AG09319 (cell line): ENCODE data around the gene CCDC12.
A peak's percentile ranks its signal among the peaks of the same experiment; 100 is the strongest.

ENCODE experiments used
- DNase-seq: peaks from one replicate; pipeline ENCODE4 v3.0.0-alpha.2; 2010; ENCODE audit warnings: low read depth; ENCODE audit errors: extremely low read depth
- TF ChIP-seq, protein P1 (sequence below): IDR thresholded peaks from 2 replicates; pipeline ENCODE4 v1.5.1; 2011; ENCODE audit warnings: low read depth, mild to moderate bottlenecking, inconsistent platforms, low read length, moderate library complexity

Gene CCDC12

DNA sequence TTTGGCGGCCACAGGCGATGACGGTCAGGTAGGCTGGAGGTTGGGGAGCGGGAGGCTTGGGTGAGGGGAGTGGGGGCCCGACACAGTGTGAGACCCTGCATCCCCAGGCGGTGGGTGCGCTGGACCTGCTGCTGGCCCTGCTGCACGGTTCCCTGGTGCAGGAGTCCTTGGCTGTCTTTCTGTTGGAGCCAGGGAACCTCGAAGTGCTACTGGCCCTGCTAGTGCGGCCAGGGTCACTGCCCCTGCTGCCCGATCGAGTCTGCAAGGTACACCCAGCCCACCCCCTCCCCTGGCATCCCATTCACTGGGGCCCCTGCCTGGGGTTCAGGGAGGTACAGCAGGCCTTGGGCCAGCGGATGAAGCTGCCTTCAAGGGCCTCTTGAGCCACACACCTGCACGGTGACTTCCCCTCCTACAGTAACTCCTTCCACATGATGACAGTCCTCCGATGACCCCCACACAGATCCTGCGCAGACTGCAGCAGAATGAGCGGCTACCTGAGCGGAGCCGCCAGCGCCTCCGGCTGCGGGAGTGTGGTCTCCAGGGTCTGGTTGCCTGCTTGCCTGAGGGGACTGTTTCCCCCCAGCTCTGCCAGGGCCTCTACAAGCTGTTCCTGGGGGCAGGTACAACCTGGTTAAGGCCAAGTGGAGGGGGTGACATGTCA lies 22.4 kb upstream of the CCDC12 start:
- DNase-seq, result no peak
- TF ChIP-seq, protein P1, sequence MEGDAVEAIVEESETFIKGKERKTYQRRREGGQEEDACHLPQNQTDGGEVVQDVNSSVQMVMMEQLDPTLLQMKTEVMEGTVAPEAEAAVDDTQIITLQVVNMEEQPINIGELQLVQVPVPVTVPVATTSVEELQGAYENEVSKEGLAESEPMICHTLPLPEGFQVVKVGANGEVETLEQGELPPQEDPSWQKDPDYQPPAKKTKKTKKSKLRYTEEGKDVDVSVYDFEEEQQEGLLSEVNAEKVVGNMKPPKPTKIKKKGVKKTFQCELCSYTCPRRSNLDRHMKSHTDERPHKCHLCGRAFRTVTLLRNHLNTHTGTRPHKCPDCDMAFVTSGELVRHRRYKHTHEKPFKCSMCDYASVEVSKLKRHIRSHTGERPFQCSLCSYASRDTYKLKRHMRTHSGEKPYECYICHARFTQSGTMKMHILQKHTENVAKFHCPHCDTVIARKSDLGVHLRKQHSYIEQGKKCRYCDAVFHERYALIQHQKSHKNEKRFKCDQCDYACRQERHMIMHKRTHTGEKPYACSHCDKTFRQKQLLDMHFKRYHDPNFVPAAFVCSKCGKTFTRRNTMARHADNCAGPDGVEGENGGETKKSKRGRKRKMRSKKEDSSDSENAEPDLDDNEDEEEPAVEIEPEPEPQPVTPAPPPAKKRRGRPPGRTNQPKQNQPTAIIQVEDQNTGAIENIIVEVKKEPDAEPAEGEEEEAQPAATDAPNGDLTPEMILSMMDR, result no peak

DNA sequence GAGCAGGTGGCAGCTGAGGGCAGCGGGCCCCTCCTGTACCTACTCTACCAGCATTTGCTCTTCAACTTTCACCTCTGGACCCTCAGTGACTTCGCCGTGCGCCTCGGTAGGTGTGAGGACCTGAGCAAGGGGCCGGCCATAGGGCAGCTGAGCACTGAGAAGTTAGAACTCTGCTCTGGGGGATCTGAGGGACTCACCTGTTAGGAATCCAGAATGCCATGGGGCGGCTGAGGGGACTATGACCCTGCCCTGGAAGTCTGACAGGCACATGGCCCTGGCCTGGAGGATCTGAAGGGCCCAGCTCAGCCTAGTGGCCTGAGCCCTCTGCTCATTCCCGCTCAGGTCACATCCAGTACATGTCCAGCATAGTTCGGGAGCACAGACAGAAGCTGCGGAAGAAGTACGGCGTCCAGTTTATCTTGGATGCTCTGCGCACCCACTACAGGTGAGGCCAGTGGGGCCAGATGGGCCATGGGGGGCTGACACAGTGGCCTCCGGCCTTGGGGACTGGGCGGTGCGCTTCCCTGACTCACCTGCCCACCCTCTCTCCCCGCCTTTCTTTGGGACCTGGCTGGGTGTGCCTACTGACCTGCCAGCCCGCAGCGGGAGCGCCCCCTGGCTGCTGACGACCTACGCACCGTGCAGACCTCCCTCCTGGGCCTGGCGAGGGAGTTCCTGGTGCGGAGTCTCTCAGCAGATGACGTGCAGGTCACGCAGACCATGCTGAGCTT lies 21.7 kb upstream of the CCDC12 start:
- no peak for DNase-seq
- TF ChIP-seq, protein P1, result peak; percentile 61

DNA sequence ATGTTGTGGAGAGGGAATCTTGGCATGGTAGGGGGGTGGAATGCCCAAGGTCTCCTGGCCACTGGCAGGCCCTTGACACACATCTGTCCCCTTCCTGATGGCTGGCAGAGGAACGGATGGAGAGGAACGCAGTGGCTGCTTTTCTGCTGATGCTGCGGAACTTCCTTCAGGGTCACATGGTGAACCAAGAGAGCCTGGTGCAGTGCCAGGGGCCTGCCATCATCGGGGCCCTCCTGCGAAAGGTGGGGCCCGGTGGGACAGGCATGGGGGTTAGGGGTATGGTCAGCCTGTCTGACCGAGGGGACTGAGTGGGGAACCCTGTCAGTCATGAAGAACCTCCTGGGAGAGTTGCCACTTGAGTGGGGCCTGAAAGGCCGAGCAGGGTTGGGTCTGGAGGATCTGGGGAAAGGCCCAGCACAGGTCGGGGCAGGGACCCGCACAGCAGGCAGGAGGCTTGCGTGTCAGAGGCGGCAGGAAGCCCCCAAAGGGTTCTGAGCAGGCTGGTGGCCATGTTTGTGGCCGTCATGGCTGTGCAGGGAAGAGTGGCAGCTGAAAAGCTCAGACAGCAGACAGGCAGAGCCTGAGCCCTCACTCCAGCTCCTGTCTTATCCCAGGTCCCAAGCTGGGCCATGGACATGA lies 21.0 kb upstream of the CCDC12 start:
- no peak for DNase-seq

DNA sequence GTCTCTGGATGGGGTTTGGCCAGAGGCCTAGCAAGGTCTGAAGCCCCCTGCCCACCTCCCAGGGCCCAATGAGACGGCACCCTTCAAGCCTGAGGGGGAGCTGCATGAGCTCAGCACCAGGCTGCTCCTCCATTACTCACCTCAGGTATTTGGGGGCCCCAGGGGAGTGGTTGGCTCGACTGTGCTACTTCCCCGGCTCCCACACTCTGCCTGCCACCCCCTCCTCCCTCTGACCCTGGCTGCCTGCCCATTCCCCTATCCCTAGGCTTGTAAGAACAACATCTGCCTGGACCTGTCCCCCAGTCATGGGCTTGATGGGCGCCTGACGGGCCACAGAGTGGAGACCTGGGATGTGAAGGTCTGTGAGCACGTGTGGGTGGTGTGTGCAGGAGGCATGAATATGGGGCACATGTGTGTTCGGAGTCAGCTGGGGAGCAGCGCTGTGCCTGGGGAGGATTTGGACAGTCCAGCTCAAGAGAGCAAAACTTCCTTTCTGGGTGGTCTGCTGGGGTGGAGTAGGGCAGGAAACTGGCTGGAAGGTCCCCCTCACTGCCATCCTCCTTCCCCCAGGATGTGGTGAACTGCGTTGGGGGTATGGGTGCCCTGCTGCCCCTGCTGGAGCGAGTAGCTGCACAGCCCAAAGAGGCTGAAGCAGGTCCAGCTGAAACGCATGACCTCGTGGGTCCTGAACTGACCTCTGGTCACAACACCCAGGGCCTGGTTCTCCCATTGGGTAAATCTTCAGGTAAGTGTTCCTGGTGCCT lies 20.3 kb upstream of the CCDC12 start:
- DNase-seq, result no peak
- TF ChIP-seq, protein P1, result no peak

More for the DNA sequence above, 21.0 kb upstream of the CCDC12 start:
- TF ChIP-seq, protein P1, result no peak

DNA sequence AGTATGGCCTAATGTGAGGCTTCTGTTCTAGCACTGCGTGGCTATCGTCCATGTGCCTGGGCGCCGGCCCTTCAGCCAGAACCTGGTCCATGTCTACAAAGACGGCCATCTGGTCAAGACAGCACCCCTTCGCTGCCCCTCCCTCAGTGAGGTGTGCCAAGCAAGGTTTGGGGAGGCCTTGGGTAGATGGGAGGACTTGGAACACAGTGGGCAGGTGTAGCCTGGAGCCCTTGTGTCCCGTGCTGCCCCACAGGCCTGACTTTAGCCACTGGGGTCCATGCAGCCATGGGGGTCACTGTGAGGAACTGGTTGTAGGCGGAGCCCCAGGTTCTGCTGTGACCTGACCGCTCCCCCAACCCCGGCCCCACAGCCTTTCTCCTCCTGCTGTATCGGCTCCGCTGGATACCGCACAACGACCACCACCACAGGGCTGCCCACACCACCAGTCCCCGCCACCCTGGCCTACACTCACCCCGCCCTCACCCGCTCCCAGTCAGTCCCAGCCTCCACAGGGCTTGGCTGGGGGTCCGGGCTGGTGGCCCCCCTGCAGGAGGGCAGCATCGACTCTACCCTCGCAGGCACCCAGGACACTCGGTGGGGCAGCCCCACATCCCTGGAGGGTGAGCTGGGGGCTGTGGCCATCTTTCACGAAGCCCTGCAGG lies 19.5 kb upstream of the CCDC12 start:
- TF ChIP-seq, protein P1, result no peak
- DNase-seq, result no peak

DNA sequence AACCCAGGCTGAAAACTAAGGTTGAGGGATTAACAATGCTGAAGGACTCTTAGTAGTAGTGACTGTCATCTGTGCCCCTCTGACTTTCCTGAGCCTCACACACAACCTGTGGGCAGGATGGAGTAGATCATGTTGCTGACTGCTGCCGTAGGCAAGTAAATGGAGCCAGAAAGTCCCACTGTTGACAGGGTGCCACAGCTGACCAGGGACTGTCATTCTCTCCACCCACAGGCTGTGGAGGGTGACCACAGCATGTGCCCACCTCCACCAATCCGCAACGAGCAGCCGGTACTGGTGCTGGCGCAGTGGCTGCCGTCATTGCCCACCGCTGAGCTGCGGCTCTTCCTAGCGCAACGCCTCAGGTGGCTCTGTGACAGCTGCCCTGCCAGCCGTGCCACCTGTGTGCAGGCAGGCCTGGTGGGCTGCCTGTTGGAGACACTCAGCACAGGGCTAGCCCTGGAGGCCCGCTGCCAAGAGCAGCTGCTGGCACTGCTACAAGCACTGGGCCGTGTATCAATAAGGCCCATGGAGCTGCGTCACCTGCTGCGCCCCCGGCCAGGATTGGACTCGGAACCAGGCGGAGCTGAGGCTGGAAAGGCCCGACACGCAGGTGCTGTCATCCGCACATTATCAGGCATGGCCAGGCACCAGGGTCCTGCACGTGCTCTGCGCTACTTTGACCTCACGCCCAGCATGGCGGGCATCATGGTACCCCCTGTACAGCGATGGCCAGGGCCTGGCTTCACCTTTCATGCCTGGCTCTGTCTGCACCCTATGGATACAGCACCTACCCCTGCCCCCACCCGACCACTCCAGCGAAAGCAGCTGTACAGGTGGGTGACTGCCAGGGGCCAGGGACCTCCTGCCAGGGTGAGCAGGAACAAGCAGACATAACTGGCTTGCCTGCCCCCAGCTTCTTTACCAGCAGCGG lies 18.5 kb upstream of the CCDC12 start:
- no peak for DNase-seq
- TF ChIP-seq, protein P1, result no peak
